NB4 (cell line): Measurements from ENCODE around the gene NEO1.

Source experiments
- CTCF ChIP-seq: IDR thresholded peaks from one replicate; pipeline ENCODE4 v1.5.1; 2012; ENCODE audit warnings: low read depth, low read length
- MYC ChIP-seq: IDR thresholded peaks from 2 replicates; pipeline ENCODE4 v1.6.1; 2011; ENCODE audit warnings: low read depth, low read length
- POLR2A ChIP-seq: IDR thresholded peaks from 2 replicates; pipeline ENCODE4 v1.6.1; 2011; ENCODE audit warnings: mild to moderate bottlenecking; ENCODE audit not compliant: insufficient read length; ENCODE audit errors: extremely low read depth

- TF ChIP-seq POLR2A: no peak
- TF ChIP-seq CTCF: no peak
- no peak for TF ChIP-seq MYC
Measured at GRCh38 chr15:73141216-73141900, 89.1 kb downstream of the NEO1 start.
